Measurements from ENCODE around the gene PPP4R4. TPM values are rescaled to one million over a fixed set of nuclear protein-coding genes. Genes with fewer than 3 reads are reported as not detected.

The PPP4R4 gene
- total and polyA plus RNA-seq, 5 donors: 0.27 to 0.74 (median 0.47) TPM

DNA sequence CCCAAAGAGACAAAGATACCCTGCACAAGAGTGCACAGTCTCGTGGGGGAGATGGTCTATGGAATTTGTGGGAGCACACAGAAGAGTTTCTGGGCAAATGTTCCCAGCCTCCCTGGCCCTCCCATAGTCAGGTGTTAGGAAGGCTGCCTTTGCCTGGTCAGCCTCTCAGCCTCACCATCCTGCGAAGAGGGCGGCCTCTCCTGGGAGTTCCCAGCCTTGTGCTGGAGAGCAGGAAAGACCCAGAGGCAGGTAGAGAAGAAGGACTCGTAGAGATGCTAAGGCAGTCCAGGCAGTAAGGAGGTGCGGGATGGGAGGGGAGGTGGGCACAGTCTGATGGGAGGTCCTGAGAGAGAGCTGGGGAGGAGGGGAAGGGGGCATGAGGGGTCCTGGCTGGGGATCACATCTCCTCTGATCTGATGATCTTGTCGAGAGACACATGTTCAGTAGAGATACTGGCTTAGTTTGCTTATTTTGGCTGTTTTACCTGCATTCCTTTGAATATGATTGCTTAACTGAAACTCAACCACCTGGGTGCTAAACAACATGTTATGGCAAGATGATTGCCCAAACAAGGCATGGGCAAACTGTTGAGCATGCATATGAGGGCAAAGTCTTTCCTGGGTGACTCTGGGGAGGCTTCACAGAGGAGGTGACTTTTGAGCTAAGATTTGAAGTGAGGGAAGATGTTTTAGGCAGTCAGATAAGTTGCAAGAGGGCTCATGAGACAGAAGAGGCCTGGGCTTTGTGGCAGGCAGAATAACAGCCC lies 138.5 kb downstream of the PPP4R4 start:
- Histone ChIP-seq H3K4me1 (ENCODE audit: control insufficient read depth, insufficient read depth, low read length) (no peaks in the 10 kb centered on the region), H3K4me3 (ENCODE audit: low read length) (no peak overlapping the region), H3K27me3 (ENCODE audit: control insufficient read depth, insufficient read depth) (no peaks in the 10 kb centered on the region), H3K27ac (ENCODE audit: low read length) (no peak overlapping the region), H3K9me3 (ENCODE audit: control insufficient read depth, low read length) (no peaks in the 10 kb centered on the region)
- intact Hi-C loops (cut with DNase I): no loop called here
- DNase-seq (no peak), ATAC-seq (no peak)
- 83% methylated on average over 6 of the region's 6 CpGs for WGBS

DNA sequence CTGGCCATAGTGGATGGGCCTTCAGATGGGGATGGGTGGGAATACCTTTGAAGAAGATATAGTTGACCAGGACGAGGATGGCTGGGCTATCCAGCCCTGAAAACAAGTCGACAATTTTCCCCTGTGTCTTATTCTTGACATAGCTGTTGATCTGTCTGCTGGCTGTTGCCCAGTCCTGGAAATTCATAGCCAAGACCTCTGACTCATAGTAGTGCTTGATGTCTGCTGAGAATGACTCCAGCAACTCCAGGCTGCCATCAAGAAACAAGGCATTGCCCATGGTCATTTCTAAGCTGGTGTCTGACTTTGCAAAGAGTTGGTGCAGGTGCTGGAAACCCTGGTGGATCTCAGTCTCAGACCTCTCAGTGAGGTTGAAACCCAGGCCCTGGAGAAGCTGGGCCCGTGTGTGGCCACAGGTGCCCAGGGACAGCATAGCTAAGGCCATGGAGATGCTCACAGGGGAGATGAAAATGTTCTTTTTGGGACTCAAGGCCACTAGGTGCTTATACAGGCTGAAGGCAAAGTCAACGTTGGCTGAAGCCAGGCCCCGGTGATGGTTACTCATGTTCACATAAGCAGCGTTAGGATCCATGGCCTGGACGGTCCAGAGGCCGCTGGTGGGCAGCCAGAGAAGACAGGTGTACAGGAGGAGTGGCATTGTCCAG lies 140.0 kb downstream of the PPP4R4 start:
- DNase-seq (peak in 1 of 3 donors; percentile 29), ATAC-seq (no peak)
- 77% methylated on average over 8 of the region's 8 CpGs for WGBS
- Histone ChIP-seq H3K4me1 (ENCODE audit: control insufficient read depth, insufficient read depth, low read length) (no peaks in the 10 kb centered on the region), H3K27me3 (ENCODE audit: control insufficient read depth, insufficient read depth) (no peaks in the 10 kb centered on the region), H3K27ac (ENCODE audit: low read length) (no peak overlapping the region), H3K9me3 (ENCODE audit: control insufficient read depth, low read length) (no peaks in the 10 kb centered on the region), H3K4me3 (ENCODE audit: low read length) (no peak overlapping the region)
- intact Hi-C loops (cut with DNase I): no loop called here

DNA sequence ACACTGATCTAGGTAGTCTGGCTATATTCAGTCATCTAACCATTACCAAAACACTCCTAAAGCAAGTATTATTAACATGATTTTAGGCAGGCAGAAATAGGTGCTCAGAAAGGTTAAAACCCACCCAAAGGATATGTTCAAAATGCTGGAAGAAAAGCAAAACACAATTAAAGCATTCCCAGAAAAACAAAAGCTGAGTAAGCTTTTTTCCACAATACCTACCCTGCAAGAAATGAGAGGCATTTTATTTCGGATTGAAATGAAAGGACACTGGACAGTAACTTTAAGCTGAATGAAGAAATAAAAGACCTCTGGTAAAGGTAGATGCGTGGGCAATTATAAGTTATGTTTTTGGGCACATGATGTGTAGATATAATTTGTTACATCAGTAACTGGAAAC lies 140.8 kb downstream of the PPP4R4 start:
- DNase-seq (no peak), ATAC-seq (no peak)
- intact Hi-C loops (cut with DNase I): no loop called here
- Histone ChIP-seq H3K4me3 (ENCODE audit: low read length) (no peak overlapping the region), H3K9me3 (ENCODE audit: control insufficient read depth, low read length) (no peaks in the 10 kb centered on the region), H3K27ac (ENCODE audit: low read length) (no peak overlapping the region), H3K27me3 (ENCODE audit: control insufficient read depth, insufficient read depth) (no peaks in the 10 kb centered on the region), H3K4me1 (ENCODE audit: control insufficient read depth, insufficient read depth, low read length) (no peaks in the 10 kb centered on the region)
- 88% methylated on average over 2 of the region's 2 CpGs for WGBS

DNA sequence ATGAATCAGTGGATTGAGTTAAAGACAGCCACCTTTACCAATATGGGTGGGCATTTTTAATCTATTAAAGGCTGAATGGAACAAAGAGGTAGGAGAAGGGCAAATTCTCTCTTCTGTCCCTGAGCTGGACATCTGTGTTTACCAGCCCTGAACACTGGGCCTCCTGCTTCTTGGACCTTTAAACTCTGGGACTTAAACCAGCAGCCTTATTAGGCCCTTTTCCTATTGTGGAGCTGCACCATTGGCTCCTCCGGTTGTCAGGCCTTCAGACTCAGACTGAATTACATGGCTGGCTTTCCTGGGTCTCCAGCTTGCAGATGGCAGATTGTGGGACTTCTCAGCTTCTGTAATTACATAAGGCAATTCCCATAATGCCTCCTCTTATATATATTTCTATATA lies 142.6 kb downstream of the PPP4R4 start:
- H3K4me1 ChIP-seq (ENCODE audit: control insufficient read depth, insufficient read depth, low read length): no peaks in the 10 kb centered on the region
- H3K27me3 ChIP-seq (ENCODE audit: control insufficient read depth, insufficient read depth): no peaks in the 10 kb centered on the region
- ATAC-seq: no peak
- 84% methylated on average over 1 of the region's 1 CpG for WGBS
- intact Hi-C loops (cut with DNase I): no loop called here
- H3K9me3 ChIP-seq (ENCODE audit: control insufficient read depth, low read length): no peaks in the 10 kb centered on the region
- DNase-seq: no peak
- no peak overlapping the region for H3K27ac ChIP-seq (ENCODE audit: low read length)
- no peak overlapping the region for H3K4me3 ChIP-seq (ENCODE audit: low read length)

DNA sequence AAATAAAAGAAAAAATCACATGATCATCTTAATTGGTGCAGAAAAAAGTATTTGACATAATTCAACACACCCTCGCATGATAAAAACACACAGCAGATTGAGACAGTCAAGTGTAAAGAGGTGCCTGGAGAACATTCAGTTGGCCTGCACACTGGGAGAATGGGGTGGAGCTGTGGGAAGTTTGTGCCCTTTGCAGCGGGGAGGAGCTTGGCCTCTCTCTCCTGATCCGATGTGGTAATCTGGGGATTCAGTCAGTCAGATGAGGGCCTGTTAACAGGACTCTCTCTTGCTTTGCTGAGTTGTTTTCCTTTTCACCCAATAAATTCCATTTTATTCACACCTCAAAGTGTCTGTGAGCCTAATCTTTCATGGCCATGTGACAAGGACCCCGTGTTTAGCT lies 143.1 kb downstream of the PPP4R4 start:
- Histone ChIP-seq H3K4me1 (ENCODE audit: control insufficient read depth, insufficient read depth, low read length) (no peaks in the 10 kb centered on the region), H3K4me3 (ENCODE audit: low read length) (no peak overlapping the region), H3K27me3 (ENCODE audit: control insufficient read depth, insufficient read depth) (no peaks in the 10 kb centered on the region), H3K9me3 (ENCODE audit: control insufficient read depth, low read length) (no peaks in the 10 kb centered on the region), H3K27ac (ENCODE audit: low read length) (no peak overlapping the region)
- DNase-seq (peak; percentile 70 to 82 (median 77)), ATAC-seq (peak; percentile 94 to 95)
- intact Hi-C loops (cut with DNase I): no loop called here
- 30% methylated on average over 4 of the region's 4 CpGs for WGBS

DNA sequence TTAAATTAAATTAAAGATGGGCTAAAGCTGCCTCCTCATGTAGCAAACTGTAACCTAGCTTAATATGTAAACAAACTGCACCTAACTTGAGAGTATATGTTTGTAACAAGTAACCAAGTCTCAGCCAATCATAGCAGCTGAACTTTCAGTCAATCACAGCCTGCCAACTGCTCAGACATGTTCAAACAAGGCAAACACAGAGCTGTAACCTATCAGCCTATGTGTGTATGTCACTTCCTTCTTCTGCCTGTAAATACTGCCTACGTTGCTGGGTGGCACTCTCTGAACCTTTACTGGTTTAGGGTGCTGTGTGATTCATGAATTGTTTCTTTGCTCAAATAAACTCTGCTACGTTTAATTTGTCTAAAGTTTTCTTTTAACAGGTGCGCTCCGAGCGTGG lies 146.1 kb downstream of the PPP4R4 start:
- H3K9me3 ChIP-seq (ENCODE audit: control insufficient read depth, low read length): no peaks in the 10 kb centered on the region
- no peaks in the 10 kb centered on the region for H3K27me3 ChIP-seq (ENCODE audit: control insufficient read depth, insufficient read depth)
- no peak overlapping the region for H3K4me3 ChIP-seq (ENCODE audit: low read length)
- H3K27ac ChIP-seq (ENCODE audit: low read length): no peak overlapping the region
- intact Hi-C loops (cut with DNase I): no loop called here
- WGBS: 60% methylated on average over 5 of the region's 5 CpGs
- no peaks in the 10 kb centered on the region for H3K4me1 ChIP-seq (ENCODE audit: control insufficient read depth, insufficient read depth, low read length)
- DNase-seq (no peak), ATAC-seq (no peak)

DNA sequence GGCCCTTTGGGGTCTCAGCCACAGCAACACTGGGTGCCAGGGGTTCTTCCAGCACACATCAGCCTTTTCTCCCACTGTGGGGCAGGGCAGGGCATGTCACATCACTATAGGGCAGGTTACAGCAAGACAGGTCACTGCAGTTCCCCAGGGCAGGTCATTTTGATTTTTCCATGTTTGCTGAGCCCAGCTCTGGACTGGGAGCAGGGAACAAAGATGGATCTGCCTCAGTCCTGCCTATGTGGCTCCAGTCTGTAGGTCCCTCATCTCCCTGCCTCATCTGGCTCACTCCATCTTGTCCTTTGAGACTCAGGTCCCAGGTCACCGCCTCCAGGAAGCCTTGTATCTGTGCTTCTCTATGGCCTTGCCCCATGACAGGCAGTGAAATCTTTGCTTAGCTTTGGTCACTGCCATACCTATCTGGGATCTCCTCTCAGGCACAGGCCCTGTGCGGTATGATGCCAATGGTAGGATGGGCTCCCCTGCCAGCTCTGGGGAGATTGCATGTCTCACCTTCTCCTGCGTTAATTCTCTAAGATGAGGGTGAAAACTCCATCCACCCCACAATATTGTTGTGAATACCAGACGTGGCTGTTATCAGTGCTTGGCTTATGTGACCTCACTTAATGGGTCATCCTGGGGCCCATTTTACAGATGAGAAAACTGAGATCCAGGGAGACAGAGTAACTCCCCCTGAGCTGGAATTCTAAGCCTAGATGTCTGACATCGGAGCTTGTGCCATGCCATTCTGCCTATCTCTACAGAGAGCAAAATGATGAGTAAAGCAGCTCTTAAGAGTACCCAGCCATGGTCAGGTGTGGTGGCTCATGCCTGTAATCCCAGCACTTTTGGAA lies 147.5 kb downstream of the PPP4R4 start:
- no peaks in the 10 kb centered on the region for H3K9me3 ChIP-seq (ENCODE audit: control insufficient read depth, low read length)
- H3K27ac ChIP-seq (ENCODE audit: low read length): no peak overlapping the region
- ATAC-seq (no peak), DNase-seq (no peak)
- intact Hi-C loops (cut with DNase I): no loop called here
- no peaks in the 10 kb centered on the region for H3K4me1 ChIP-seq (ENCODE audit: control insufficient read depth, insufficient read depth, low read length)
- no peaks in the 10 kb centered on the region for H3K27me3 ChIP-seq (ENCODE audit: control insufficient read depth, insufficient read depth)
- WGBS: 78% methylated on average over 5 of the region's 5 CpGs
- no peak overlapping the region for H3K4me3 ChIP-seq (ENCODE audit: low read length)

DNA sequence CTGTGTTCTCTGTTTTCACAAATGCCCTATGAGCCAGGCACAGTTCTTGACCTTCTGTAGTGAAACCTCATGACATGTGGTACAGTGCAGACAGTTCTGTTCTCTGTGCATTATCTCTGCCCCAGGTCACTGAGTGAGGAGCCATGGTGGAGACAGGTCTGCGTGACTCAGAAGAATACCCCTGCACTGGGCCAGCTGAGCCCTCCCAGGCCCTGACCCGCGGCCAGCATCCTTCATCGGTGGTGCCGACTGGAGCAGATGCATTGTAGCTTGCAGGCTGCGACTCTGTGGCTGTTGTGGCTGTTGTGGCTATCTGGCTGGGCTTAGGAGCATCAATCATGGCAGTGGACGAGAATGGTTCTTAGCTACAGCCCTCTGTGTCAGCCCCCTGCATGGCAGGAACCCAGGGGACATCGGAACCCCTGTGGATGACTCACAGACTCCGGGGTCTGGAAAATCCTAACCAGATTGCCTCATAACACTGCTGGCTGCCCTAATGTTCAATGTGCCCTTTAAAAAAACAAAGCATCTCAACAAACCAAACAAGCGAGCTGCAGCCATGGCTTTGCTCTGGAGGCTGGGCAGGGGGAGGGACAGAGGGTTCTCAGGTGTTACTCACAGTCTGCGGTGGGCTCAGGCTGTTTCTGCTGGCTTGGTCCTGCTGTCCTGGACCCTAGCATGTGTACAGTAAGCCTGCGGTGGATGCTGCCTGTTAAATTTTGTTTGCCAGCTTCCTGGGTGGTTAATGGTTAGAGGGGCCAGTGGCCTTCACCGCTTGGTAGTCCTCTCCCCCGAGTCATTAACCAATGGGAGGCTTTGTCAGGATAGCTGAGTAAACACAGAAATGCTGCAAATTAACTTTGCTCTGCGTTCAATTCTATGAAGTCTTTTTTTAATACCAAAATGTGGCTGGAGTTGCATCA lies 148.8 kb downstream of the PPP4R4 start, which contains the start of gene SERPINA6:
Gene SERPINA6 (minus strand): TSS at position 689 of the 923 bp plus-strand sequence. CDS start 8,688 bp downstream, outside the sequence.
- Histone ChIP-seq H3K4me3 (ENCODE audit: low read length) (no peak within 1 kb of the TSS), H3K4me1 (ENCODE audit: control insufficient read depth, insufficient read depth, low read length) (no peaks in the 10 kb centered on the region), H3K9me3 (ENCODE audit: control insufficient read depth, low read length) (no peaks in the 10 kb centered on the region), H3K27ac (ENCODE audit: low read length) (no peak within 1 kb of the TSS), H3K27me3 (ENCODE audit: control insufficient read depth, insufficient read depth) (no peaks in the 10 kb centered on the region)
- ATAC-seq (peak; percentile 80 to 83), DNase-seq (peak in 2 of 3 donors; percentile 45 to 55)
- intact Hi-C loops (cut with DNase I): no loop called here
- 64% methylated on average over 15 of the region's 15 CpGs for WGBS

DNA sequence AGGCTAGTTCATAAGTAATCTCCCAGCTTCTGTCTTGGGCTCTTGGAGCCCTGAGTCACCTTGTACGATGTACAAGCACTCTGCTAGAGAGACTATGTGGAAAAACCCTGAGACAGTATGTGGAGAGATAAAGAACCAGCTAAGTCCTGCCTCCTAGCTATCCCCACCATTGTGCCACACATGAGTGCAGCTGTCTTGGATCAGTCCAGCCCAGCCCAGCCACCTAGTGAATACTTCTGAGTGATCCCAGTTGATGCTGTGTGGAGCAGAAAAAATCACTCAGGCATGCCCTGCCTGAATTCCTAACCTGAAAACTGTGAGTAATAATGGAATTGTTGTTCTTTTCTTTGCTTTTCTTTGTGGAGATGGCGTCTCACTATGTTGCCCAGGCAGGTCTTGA lies 154.1 kb downstream of the PPP4R4 start:
- ATAC-seq (no peak), DNase-seq (no peak)
- Histone ChIP-seq H3K27ac (ENCODE audit: low read length) (no peak overlapping the region), H3K4me3 (ENCODE audit: low read length) (no peak overlapping the region), H3K27me3 (ENCODE audit: control insufficient read depth, insufficient read depth) (no peaks in the 10 kb centered on the region), H3K4me1 (ENCODE audit: control insufficient read depth, insufficient read depth, low read length) (no peaks in the 10 kb centered on the region), H3K9me3 (ENCODE audit: control insufficient read depth, low read length) (no peaks in the 10 kb centered on the region)
- WGBS: 79% methylated on average over 2 of the region's 2 CpGs
- intact Hi-C loops (cut with DNase I): no loop called here
